Keratinocyte (primary cell): ENCODE data around the gene PRODH2. TPM values are rescaled to one million over a fixed set of nuclear protein-coding genes. Genes with fewer than 3 reads are reported as not detected.
"Not testable (repeated sequence)": the region's sequence is repeated elsewhere in the genome, so short reads cannot be mapped to it uniquely, and the experiment has no call there.

Source experiments
- DNase-seq: peaks from one replicate; pipeline ENCODE4 v3.0.0-alpha.2; 2011; ENCODE audit warnings: low read depth, missing footprints, low spot score
- FAIRE-seq: peaks from 2 replicates; lab custom pipeline; 2011; peaks lifted over from hg19 to GRCh38; lab: Jason Lieb, UNC
- H2AFZ ChIP-seq: 2 replicates; pipeline ENCODE4 v1.6.0; 2012; ENCODE audit warnings: low read length, control low read depth, inconsistent platforms; ENCODE audit not compliant: control insufficient read depth
- H3K27ac ChIP-seq: 2 replicates; pipeline ENCODE4 v1.5.1; 2011; ENCODE audit warnings: low read length; ENCODE audit not compliant: control insufficient read depth, insufficient read depth
- H3K27me3 ChIP-seq: 3 replicates; pipeline ENCODE4 v1.6.0; 2011; ENCODE audit warnings: low read length; ENCODE audit not compliant: control insufficient read depth, insufficient read depth; ENCODE audit errors: extremely low read depth
- H3K36me3 ChIP-seq, 2 experiments: 2 replicates in 1 of 2; 3 replicates in 1 of 2; pipeline ENCODE4 v1.5.1; 2011; ENCODE audit warnings: low read length in 2 of 2, mild to moderate bottlenecking in 1 of 2; ENCODE audit not compliant: control insufficient read depth in 2 of 2, insufficient read depth in 2 of 2; ENCODE audit errors: extremely low read depth in 1 of 2
- H3K4me1 ChIP-seq: 3 replicates; pipeline ENCODE4 v1.5.1; 2011; ENCODE audit warnings: low read length; ENCODE audit not compliant: control insufficient read depth, insufficient read depth; ENCODE audit errors: extremely low read depth
- H3K4me2 ChIP-seq: 3 replicates; pipeline ENCODE4 v1.6.0; 2011; ENCODE audit warnings: low read depth, low read length; ENCODE audit not compliant: control insufficient read depth, insufficient read depth; ENCODE audit errors: extremely low read depth
- H3K4me3 ChIP-seq, 3 experiments: fragments of 200-600 bp in 1 of 3; sonication (generic) in 1 of 3; 2 replicates in 2 of 3; 3 replicates in 1 of 3; pipeline ENCODE4 v1.5.1; 2011 to 2016; ENCODE audit warnings: low read length in 3 of 3, mild to moderate bottlenecking in 3 of 3, control low read depth in 2 of 3, inconsistent platforms in 1 of 3, low read depth in 1 of 3, mixed read lengths in 1 of 3, mixed run types in 1 of 3, moderate library complexity in 1 of 3; ENCODE audit not compliant: control insufficient read depth in 2 of 3, insufficient read depth in 2 of 3; ENCODE audit errors: extremely low read depth in 1 of 3
- H3K79me2 ChIP-seq: 2 replicates; pipeline ENCODE4 v1.6.0; 2012; ENCODE audit warnings: low read length; ENCODE audit not compliant: control insufficient read depth, insufficient read depth
- H3K9ac ChIP-seq: 3 replicates; pipeline ENCODE4 v1.6.0; 2011; ENCODE audit warnings: low read length; ENCODE audit not compliant: control insufficient read depth, insufficient read depth; ENCODE audit errors: extremely low read depth
- H3K9me1 ChIP-seq: 3 replicates; pipeline ENCODE4 v1.6.0; 2011; ENCODE audit warnings: low read length; ENCODE audit not compliant: control insufficient read depth, insufficient read depth; ENCODE audit errors: extremely low read depth
- H3K9me3 ChIP-seq: 2 replicates; pipeline ENCODE4 v1.5.1; 2012; ENCODE audit warnings: low read depth, low read length; ENCODE audit not compliant: control insufficient read depth
- H4K20me1 ChIP-seq: 3 replicates; pipeline ENCODE4 v1.6.0; 2011; ENCODE audit warnings: low read length; ENCODE audit not compliant: control insufficient read depth, insufficient read depth; ENCODE audit errors: extremely low read depth
- EZH2 ChIP-seq: IDR thresholded peaks from one replicate; pipeline ENCODE4 v1.6.1; 2012; ENCODE audit warnings: inconsistent platforms, mild to moderate bottlenecking, low read length, moderate library complexity
- dilution Hi-C: fragments of 300-500 bp; cut with MboI; formaldehyde crosslinking; loops from one replicate; pipeline ENCODE4 v1.7.0; 2020; ENCODE audit warnings: low sequenced_read_pairs; ENCODE audit not compliant: extremely low pct_ligation_motif_present
- polyA plus RNA-seq, 5 experiments: library from polyadenylated mRNA; depleted of rRNA in 3 of 5; stranded (reverse) in 3 of 5; stranded (forward) in 1 of 5; unstranded in 1 of 5; fragments of >200 nt; gene quantifications; 1 replicate in 1 of 5; 2 replicates in 3 of 5; 3 replicates in 1 of 5; pipeline versions ENCODE4 v1.2.1 to v1.2.3, GENCODE V29; 2011 to 2012; ENCODE audit warnings: missing spikeins in 2 of 5, low read depth in 1 of 5, low replicate concordance in 1 of 5
- TF ChIP-seq, protein P1 (sequence below), 3 experiments: IDR thresholded peaks in 1 of 3; conservative IDR thresholded peaks in 1 of 3; optimal IDR thresholded peaks in 1 of 3; 2 replicates in 2 of 3; 3 replicates in 1 of 3; pipeline versions ENCODE3 to v1.5.1; 2011; ENCODE audit warnings: low read length in 3 of 3, mild to moderate bottlenecking in 3 of 3, moderate library complexity in 2 of 3, control low read depth in 1 of 3, inconsistent platforms in 1 of 3; ENCODE audit not compliant: insufficient read depth in 2 of 3; ENCODE audit errors: extremely low read depth in 1 of 3

The PRODH2 gene
- polyA plus RNA-seq, 1 donor (not counting 4 experiments of a cell fraction or from before 2014, with no cell fraction given) = not detected

DNA sequence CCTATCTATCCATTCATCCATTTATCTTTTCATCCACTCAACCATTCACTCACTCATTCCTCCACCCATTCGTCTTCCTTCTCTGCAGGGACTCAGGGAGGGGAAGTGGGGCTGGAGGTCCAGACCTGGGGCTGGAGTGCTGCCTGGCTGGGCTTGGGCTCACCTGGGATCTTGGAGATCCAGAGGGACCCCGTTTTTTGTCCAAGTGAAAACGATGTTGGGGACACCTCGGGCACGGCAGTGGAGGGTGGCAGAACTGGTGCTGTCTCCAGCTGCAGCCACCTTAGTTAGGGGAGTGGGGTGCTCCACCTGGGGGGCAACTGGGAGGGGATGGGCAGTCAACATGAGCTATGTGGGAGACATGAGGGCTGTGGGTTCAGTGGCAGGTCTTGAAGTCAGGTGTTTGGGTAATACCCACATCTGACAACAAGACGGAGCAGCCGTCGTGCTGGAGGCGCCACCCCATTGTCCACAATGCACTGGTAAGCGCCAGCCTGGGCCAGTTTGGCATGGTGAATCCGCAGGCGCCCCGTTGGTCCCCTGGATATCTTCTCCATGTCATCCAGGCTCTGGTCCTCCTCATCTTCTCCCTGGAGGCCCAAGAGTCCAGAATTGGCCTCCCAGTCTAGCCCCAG, 29.4 kb upstream of the PRODH2 start:
- dilution Hi-C loops = no loop called here
- peaks cover 34% of the 10 kb centered on the region for H3K27me3 ChIP-seq
- FAIRE-seq = no peak

DNA sequence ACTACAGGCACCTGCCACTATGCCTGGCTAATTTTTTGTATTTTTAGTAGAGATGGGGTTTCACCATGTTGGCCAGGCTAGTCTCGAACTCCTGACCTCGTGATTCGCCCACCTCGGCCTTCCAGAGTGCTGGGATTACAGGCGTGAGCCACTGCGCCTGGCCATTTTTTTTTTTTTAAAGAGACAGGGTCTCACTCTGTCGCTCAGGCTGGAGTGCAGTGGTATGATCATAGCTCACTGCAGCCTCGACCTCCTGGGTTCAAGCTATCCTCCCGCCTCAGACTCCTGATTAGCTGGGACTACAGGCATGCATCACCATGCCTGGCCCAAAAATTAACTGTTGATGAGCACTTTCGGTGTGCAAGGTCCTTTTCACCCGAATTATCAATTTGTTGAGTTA, 23.5 kb upstream of the PRODH2 start:
- H3K4me3 ChIP-seq, DNase-seq, H3K4me1 ChIP-seq, H2AFZ ChIP-seq, H3K27ac ChIP-seq, H3K9me1 ChIP-seq, dilution Hi-C loops, H3K4me2 ChIP-seq, H3K36me3 ChIP-seq, H3K27me3 ChIP-seq, H3K79me2 ChIP-seq, H4K20me1 ChIP-seq, FAIRE-seq, H3K9me3 ChIP-seq, H3K9ac ChIP-seq: not testable (repeated sequence)

More for the DNA sequence above, 29.4 kb upstream of the PRODH2 start:
- Histone ChIP-seq H3K9ac (no peak overlapping the region), H4K20me1 (no peaks in the 10 kb centered on the region), H3K9me1 (no peaks in the 10 kb centered on the region), H3K4me3 (no peak overlapping the region), H3K36me3 (no peaks in the 10 kb centered on the region), H3K9me3 (peaks cover 2% of the 10 kb centered on the region), H3K27ac (no peak overlapping the region), H3K79me2 (no peaks in the 10 kb centered on the region), H3K4me2 (no peak overlapping the region), H3K4me1 (peaks cover 3% of the 10 kb centered on the region), H2AFZ (no peak overlapping the region)
- no peak for DNase-seq
- TF ChIP-seq, protein P1, sequence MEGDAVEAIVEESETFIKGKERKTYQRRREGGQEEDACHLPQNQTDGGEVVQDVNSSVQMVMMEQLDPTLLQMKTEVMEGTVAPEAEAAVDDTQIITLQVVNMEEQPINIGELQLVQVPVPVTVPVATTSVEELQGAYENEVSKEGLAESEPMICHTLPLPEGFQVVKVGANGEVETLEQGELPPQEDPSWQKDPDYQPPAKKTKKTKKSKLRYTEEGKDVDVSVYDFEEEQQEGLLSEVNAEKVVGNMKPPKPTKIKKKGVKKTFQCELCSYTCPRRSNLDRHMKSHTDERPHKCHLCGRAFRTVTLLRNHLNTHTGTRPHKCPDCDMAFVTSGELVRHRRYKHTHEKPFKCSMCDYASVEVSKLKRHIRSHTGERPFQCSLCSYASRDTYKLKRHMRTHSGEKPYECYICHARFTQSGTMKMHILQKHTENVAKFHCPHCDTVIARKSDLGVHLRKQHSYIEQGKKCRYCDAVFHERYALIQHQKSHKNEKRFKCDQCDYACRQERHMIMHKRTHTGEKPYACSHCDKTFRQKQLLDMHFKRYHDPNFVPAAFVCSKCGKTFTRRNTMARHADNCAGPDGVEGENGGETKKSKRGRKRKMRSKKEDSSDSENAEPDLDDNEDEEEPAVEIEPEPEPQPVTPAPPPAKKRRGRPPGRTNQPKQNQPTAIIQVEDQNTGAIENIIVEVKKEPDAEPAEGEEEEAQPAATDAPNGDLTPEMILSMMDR (optimal IDR thresholded peaks at IDR 0.05 in 1 of 3, IDR thresholded peaks at IDR 0.05 in 1 of 3, conservative IDR thresholded peaks at IDR 0.05 in 1 of 3; ENCODE audit: extremely low read depth in 1 of 3, insufficient read depth in 2 of 3, low read length in 3 of 3) = no peak
- no peak for TF ChIP-seq EZH2

DNA sequence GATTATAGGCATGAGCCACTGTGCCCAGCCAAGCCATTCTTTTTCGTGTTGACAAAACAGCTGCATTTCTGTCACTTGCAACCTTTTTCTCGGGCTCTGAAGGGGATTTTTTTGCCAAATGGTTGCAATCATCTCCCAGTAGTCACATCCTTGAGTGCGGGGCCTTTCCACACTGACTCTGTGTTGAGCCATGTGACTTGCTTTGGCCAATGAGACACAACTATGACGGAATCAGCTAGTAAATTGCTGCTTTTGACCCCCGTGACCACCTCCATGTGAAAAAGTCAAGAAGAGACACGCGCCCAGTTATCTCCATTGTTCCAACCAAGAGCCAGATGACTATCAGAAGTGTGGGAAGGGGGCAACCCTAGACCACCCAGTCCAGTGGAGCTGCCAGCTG, 21.3 kb upstream of the PRODH2 start:
- H3K4me2 ChIP-seq = no peak overlapping the region
- no peak overlapping the region for H3K9ac ChIP-seq
- H2AFZ ChIP-seq = no peak overlapping the region
- H3K27ac ChIP-seq = no peak overlapping the region
- H3K79me2 ChIP-seq = no peaks in the 10 kb centered on the region
- peaks cover 1% of the 10 kb centered on the region for H3K9me3 ChIP-seq
- dilution Hi-C loops = no loop called here
- FAIRE-seq = no peak
- no peak for DNase-seq
- H3K9me1 ChIP-seq = no peaks in the 10 kb centered on the region
- peaks cover 4% of the 10 kb centered on the region for H3K27me3 ChIP-seq
- TF ChIP-seq, protein P1 (optimal IDR thresholded peaks at IDR 0.05 in 1 of 3, IDR thresholded peaks at IDR 0.05 in 1 of 3, conservative IDR thresholded peaks at IDR 0.05 in 1 of 3; ENCODE audit: extremely low read depth in 1 of 3, insufficient read depth in 2 of 3, low read length in 3 of 3) = no peak
- TF ChIP-seq EZH2 = no peak
- H4K20me1 ChIP-seq = no peaks in the 10 kb centered on the region
- no peaks in the 10 kb centered on the region for H3K36me3 ChIP-seq
- no peaks in the 10 kb centered on the region for H3K4me1 ChIP-seq
- no peak overlapping the region for H3K4me3 ChIP-seq
